MM.1S (cell line): ENCODE results near the gene PRPF6.

ENCODE experiments used
- EZH2 ChIP-seq: fragments of 300-600 bp; sonication (generic); optimal IDR thresholded peaks from 2 replicates; pipeline ENCODE3; 2017; ENCODE audit warnings: low read depth, mild to moderate bottlenecking, antibody characterized with exemption, low read length, mixed read lengths
- EZH2phosphoT487 ChIP-seq: fragments of 300-600 bp; sonication (generic); IDR thresholded peaks from 2 replicates; pipeline ENCODE4 v1.6.1; 2018; ENCODE audit warnings: antibody characterized with exemption, low read length
- TF ChIP-seq, protein P1 (sequence below): fragments of 300-600 bp; sonication (generic); IDR thresholded peaks from 2 replicates; pipeline ENCODE4 v1.5.1; 2016; ENCODE audit warnings: antibody characterized with exemption, low read length, mixed read lengths

DNA sequence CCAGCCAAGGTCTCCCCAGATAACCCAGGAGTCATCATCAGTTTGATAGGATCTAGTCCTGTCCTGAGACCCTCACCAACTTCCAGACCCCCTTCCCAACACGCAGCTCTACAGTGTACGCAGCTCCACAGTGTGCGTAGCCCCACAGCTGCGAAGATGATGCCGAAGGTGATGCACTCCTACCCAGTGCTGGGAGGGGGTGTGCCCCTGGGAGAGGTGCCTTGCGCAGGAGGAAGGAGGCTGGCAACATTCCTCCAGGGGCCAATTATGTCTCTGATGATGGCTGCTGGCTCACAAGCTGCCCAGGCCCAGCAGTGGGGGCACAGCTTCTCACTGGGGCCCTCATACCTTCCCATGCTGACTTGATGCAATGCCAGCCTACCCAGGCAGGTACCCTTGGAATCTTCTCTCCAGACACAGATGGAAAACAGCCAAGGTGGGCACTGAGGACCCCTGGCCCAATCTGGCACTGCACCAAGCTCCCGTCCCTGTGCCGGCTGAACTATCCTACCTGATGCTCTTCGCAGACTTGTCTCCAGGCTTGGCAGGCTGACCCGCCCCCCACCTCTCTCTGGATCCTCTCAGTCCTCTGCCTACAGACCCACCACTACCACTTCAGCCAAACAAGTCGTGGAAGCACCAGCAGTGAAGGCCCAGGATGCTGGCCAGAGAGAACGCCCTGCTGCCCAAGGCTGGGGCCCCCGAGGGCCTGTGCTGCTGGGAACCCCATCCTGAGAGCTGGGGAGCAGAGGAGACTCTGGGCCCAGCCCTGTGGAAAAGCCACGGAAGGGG is 12.6 kb upstream of the PRPF6 start:
- TF ChIP-seq, protein P1, sequence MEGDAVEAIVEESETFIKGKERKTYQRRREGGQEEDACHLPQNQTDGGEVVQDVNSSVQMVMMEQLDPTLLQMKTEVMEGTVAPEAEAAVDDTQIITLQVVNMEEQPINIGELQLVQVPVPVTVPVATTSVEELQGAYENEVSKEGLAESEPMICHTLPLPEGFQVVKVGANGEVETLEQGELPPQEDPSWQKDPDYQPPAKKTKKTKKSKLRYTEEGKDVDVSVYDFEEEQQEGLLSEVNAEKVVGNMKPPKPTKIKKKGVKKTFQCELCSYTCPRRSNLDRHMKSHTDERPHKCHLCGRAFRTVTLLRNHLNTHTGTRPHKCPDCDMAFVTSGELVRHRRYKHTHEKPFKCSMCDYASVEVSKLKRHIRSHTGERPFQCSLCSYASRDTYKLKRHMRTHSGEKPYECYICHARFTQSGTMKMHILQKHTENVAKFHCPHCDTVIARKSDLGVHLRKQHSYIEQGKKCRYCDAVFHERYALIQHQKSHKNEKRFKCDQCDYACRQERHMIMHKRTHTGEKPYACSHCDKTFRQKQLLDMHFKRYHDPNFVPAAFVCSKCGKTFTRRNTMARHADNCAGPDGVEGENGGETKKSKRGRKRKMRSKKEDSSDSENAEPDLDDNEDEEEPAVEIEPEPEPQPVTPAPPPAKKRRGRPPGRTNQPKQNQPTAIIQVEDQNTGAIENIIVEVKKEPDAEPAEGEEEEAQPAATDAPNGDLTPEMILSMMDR: no peak
- TF ChIP-seq EZH2 (no peak), EZH2phosphoT487 (no peak)
